ENCODE results near the gene NDUFAF2. TPM values are rescaled to one million over a fixed set of nuclear protein-coding genes. Genes with fewer than 3 reads are reported as not detected.
A peak's percentile ranks its signal among the peaks of the same experiment; 100 is the strongest.

NDUFAF2 gene
- total RNA-seq, 4 donors from 2014 or later: 14.1 to 78.9 (median 31.0) TPM

GRCh38 chr5:60955239-60955638, 10.2 kb downstream of the NDUFAF2 start:
- Histone ChIP-seq H3K4me1 (no peaks in the 10 kb centered on the region), H3K4me3 (no peak overlapping the region), H3K9me3 (no peaks in the 10 kb centered on the region), H3K27ac (no peak overlapping the region), H3K36me3 (no peaks in the 10 kb centered on the region), H3K27me3 (no peaks in the 10 kb centered on the region)
- no peak for DNase-seq
- TF ChIP-seq CTCF (IDR thresholded peaks at IDR 0.05) (no peak), POLR2A (IDR thresholded peaks at IDR 0.05) (no peak)
- intact Hi-C loops (cut with DNase I; ENCODE audit: low total_unique reads): no loop called here

- intact Hi-C loops (cut with DNase I; ENCODE audit: low total_unique reads): no loop called here
- Histone ChIP-seq H3K36me3 (no peaks in the 10 kb centered on the region), H3K27ac (no peak overlapping the region), H3K4me1 (no peaks in the 10 kb centered on the region), H3K27me3 (no peaks in the 10 kb centered on the region), H3K9me3 (no peaks in the 10 kb centered on the region), H3K4me3 (no peak overlapping the region)
- DNase-seq: no peak
- TF ChIP-seq POLR2A (IDR thresholded peaks at IDR 0.05): no peak
- TF ChIP-seq CTCF (IDR thresholded peaks at IDR 0.05): no peak
Measured at GRCh38 chr5:60958088-60958487, 13.1 kb downstream of the NDUFAF2 start.

- TF ChIP-seq POLR2A (IDR thresholded peaks at IDR 0.05): no peak
- TF ChIP-seq CTCF (IDR thresholded peaks at IDR 0.05): no peak
- Histone ChIP-seq H3K4me1 (no peaks in the 10 kb centered on the region), H3K27ac (no peak overlapping the region), H3K9me3 (no peaks in the 10 kb centered on the region), H3K27me3 (no peaks in the 10 kb centered on the region), H3K4me3 (no peak overlapping the region), H3K36me3 (no peaks in the 10 kb centered on the region)
- intact Hi-C loops (cut with DNase I; ENCODE audit: low total_unique reads): no loop called here
- no peak for DNase-seq
Measured at GRCh38 chr5:60958712-60959111, 13.7 kb downstream of the NDUFAF2 start.

DNA sequence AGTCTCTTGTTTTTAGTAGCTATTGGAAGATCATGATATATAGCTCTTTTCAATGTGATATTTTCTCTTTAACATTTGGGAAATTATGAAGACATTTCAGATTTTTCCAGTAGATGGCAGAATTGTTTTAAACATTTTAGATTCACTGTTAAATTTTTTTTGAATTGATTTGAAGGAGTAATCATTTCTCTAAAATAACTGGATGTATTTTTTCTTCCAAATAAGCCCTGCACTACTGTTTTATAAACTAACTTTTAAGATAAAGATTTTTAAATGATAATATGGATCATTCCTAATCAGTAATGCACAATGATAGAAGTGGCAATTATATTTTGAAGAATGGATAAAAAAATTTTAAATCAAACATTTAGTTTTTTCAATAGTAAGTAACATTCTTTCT, 14.2 kb downstream of the NDUFAF2 start:
- no peak for DNase-seq
- intact Hi-C loops (cut with DNase I; ENCODE audit: low total_unique reads): no loop called here
- Histone ChIP-seq H3K4me3 (no peak overlapping the region), H3K36me3 (no peaks in the 10 kb centered on the region), H3K4me1 (no peaks in the 10 kb centered on the region), H3K27me3 (no peaks in the 10 kb centered on the region), H3K9me3 (no peaks in the 10 kb centered on the region), H3K27ac (no peak overlapping the region)
- no peak for TF ChIP-seq POLR2A (IDR thresholded peaks at IDR 0.05)
- peak in 2 of 4 experiments; percentile 14 to 16 for TF ChIP-seq CTCF (IDR thresholded peaks at IDR 0.05)

- Histone ChIP-seq H3K27ac (no peak overlapping the region), H3K4me3 (no peak overlapping the region), H3K27me3 (no peaks in the 10 kb centered on the region), H3K9me3 (no peaks in the 10 kb centered on the region), H3K36me3 (no peaks in the 10 kb centered on the region), H3K4me1 (no peaks in the 10 kb centered on the region)
- intact Hi-C loops (cut with DNase I; ENCODE audit: low total_unique reads): no loop called here
- TF ChIP-seq CTCF (IDR thresholded peaks at IDR 0.05) (no peak), POLR2A (IDR thresholded peaks at IDR 0.05) (no peak)
- no peak for DNase-seq
Measured at GRCh38 chr5:60960591-60960990, 15.6 kb downstream of the NDUFAF2 start.

All from uterus (tissue), 4 donors.